ENCODE data around the gene CYP4A22. TPM values are rescaled to one million over a fixed set of nuclear protein-coding genes. Genes with fewer than 3 reads are reported as not detected.
A peak's percentile ranks its signal among the peaks of the same experiment; 100 is the strongest.
"Not testable (repeated sequence)": the region's sequence is repeated elsewhere in the genome, so short reads cannot be mapped to it uniquely, and the experiment has no call there.

CYP4A22 gene
- total RNA-seq, 1 donor: not detected

DNA sequence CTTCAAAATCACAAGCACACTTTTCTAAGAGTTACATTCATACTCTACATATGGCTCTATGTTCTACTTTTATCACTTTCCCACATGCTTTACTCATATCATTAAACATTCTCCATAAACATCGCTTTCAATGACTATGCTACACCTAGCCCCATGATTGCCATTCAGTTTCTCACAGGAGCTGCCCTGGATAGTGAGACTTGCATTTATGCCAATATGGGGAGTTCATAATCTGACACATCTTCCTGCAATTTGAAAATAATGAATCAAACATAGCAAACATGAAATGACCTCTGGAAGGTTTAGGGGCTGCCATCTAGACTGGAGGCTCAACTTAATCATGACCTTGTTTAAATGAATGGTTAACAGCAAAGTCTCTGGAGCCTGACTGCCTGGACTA is 9.0 kb upstream of the CYP4A22 start:
- DNase-seq (ENCODE audit: low read depth): no peak
- no peak for TF ChIP-seq CTCF (IDR thresholded peaks at IDR 0.05; ENCODE audit: insufficient read depth, low read depth, low read length)
- H3K4me3 ChIP-seq (ENCODE audit: low read depth, low read length): no peak overlapping the region

DNA sequence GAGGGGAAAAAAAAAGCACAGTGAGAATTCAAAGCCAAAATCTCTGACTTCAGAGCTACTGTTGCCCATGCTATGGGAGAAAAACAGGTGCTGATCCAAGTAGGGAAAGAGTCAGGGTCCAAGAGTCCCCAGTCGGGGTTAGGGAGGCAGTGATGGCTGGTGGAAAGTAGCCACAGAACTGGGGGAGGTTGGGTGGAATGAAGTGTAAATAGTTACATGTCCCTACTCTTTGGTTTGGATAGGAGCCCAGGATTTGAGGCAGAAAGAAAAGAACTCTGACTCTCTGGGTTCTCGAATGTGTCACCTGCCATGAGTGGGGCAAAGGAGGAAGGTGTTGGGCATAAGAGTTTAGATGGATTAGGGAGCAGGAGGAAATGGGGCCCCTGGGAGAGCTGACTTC is 8.4 kb upstream of the CYP4A22 start:
- DNase-seq (ENCODE audit: low read depth): not testable (repeated sequence)

GRCh38 chr1:47129489-47130230 is 7.6 kb upstream of the CYP4A22 start:
- H3K4me3 ChIP-seq (ENCODE audit: low read depth, low read length); DNase-seq (ENCODE audit: low read depth): not testable (repeated sequence)

More for the DNA sequence above, 8.4 kb upstream of the CYP4A22 start:
- H3K4me3 ChIP-seq (ENCODE audit: low read depth, low read length): not testable (repeated sequence)

GRCh38 chr1:47132665-47133064 is 4.6 kb upstream of the CYP4A22 start:
- not testable (repeated sequence) for DNase-seq (ENCODE audit: low read depth); H3K4me3 ChIP-seq (ENCODE audit: low read depth, low read length)

DNA sequence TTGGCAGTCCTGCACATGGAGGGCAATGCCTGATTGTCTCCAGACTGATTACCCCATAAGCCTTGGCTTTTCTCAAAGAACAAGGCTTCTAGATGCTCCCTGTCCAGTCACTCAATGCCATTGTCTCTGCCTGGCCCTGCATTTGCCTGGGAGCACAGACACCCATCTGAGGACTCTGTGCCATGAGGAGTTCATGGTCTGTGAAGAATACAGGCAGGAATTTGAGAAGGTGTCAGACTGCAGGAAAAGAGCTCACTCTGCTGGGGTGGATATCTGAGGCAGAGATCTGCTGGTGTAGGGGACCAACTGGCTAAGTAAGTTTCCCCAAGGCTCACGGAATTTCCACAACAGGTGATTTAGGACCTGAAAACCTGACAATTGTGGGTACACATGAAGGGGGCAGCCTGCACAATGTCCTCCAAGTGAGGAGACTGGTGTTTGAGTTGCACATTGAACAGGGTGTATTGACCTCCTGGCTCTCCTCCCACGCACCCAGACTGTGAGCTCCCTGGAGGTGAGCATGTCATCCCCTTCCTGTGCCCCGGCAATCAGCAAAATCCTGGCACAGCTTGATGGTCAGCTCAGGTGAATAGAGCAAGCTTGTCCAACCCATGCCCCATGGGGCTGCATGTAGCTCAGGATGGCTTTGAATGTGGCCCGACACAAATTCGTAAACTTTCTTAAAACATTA is 829 bp downstream of the CYP4A22 start:
- TF ChIP-seq CTCF (IDR thresholded peaks at IDR 0.05; ENCODE audit: insufficient read depth, low read depth, low read length): no peak
- no peak overlapping the region for H3K4me3 ChIP-seq (ENCODE audit: low read depth, low read length)
- DNase-seq (ENCODE audit: low read depth): no peak

DNA sequence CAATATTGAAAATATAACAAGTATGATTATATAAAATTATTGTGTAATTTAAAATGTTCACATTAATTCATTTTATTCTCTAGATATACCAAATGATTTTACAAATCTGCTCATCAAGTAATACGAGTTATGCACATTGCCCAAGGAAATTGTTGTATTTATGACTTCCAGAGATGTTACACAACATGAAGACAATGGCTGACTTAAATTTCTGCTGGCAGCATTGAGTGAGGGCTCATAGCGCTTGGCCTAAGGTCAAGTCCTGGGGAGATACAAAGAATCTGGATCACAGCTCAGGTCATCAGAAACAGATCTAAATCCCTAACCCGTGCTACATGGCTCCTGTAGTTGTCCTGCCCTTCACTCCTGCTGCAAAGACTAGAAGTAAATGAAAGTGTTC is 3.1 kb downstream of the CYP4A22 start:
- not testable (repeated sequence) for H3K4me3 ChIP-seq (ENCODE audit: low read depth, low read length); DNase-seq (ENCODE audit: low read depth)

GRCh38 chr1:47143654-47144053 is 6.4 kb downstream of the CYP4A22 start:
- peak; percentile 33 for TF ChIP-seq CTCF (IDR thresholded peaks at IDR 0.05; ENCODE audit: insufficient read depth, low read depth, low read length)
- not testable (repeated sequence) for DNase-seq (ENCODE audit: low read depth)

DNA sequence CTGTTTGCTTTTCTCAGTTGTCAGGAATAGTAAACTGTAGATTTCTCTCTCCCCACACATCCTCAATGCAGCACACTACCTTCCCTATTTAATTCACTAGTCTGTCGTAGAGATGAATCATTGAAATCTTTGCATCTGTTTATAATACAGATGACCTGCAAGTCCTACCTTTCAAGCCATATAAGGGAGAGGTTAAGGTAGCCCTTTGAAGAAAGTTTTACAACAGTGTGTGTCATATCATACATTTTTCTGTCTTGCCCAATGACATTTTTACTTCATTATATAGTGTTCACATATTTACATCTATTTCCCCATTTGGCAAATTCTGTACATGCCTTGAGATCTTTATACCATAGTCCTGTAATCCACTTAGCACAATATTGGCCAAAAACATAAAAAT is 9.3 kb downstream of the CYP4A22 start:
- not testable (repeated sequence) for H3K4me3 ChIP-seq (ENCODE audit: low read depth, low read length); DNase-seq (ENCODE audit: low read depth)

More at GRCh38 chr1:47143654-47144053, 6.4 kb downstream of the CYP4A22 start:
- H3K4me3 ChIP-seq (ENCODE audit: low read depth, low read length): not testable (repeated sequence)

GRCh38 chr1:47147047-47147785 is 10.0 kb downstream of the CYP4A22 start:
- H3K4me3 ChIP-seq (ENCODE audit: low read depth, low read length): no peak overlapping the region
- no peak for TF ChIP-seq CTCF (IDR thresholded peaks at IDR 0.05; ENCODE audit: insufficient read depth, low read depth, low read length)
- no peak for DNase-seq (ENCODE audit: low read depth)

DNA sequence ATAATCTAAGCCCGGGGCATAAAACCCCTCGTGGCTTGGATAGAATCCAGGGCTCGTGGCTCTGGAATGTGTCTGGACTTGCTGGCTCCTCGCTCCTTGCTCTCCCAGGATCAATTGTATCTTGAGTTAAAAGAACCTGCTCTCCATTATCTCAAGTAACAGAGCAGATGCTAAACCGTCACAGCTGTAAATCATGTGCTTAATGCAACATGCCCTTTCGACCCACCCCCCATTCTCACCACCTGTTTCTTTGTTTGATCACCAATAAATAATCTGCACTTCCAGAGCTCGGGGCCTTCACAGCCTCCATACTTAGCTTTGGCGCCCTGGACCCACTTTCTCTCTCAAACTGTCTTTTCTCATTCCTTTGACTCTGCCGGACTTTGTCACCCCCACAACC is 11.9 kb downstream of the CYP4A22 start:
- DNase-seq (ENCODE audit: low read depth); H3K4me3 ChIP-seq (ENCODE audit: low read depth, low read length): not testable (repeated sequence)

DNA sequence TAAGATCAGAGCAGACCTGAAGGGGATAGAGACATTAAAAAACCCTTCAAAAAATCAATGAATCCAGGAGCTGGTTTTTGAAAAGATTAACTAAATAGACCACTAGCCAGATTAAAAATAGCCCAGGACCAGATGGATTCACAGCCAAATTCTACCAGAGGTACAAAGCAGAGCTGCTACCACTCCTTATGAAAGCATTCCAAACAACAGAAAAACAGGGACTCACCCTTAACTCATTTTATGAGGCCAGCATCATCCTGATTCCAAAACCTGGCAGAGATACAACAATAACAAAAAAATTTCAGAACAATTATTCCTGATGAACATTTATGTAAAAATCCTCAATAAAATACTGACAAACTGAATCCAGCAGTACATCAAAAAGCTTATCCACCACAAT is 19.2 kb downstream of the CYP4A22 start:
- H3K4me3 ChIP-seq (ENCODE audit: low read depth, low read length); DNase-seq (ENCODE audit: low read depth): not testable (repeated sequence)

- DNase-seq (ENCODE audit: low read depth); H3K4me3 ChIP-seq (ENCODE audit: low read depth, low read length): not testable (repeated sequence)
Measured at GRCh38 chr1:47157957-47158356, 20.7 kb downstream of the CYP4A22 start.
